Panc1 (cell line): ENCODE data around the gene NCOA4.

Experiments used
- POLR2AphosphoS5 ChIP-seq: IDR thresholded peaks from 2 replicates; pipeline ENCODE4 v1.6.1; 2012; ENCODE audit warnings: mild to moderate bottlenecking, low read depth, low read length, moderate library complexity
- TF ChIP-seq, protein P1 (sequence below): fragments of 450-650 bp; IDR thresholded peaks from 2 replicates; pipeline ENCODE4 v1.5.1; 2017; ENCODE audit warnings: mild to moderate bottlenecking

DNA sequence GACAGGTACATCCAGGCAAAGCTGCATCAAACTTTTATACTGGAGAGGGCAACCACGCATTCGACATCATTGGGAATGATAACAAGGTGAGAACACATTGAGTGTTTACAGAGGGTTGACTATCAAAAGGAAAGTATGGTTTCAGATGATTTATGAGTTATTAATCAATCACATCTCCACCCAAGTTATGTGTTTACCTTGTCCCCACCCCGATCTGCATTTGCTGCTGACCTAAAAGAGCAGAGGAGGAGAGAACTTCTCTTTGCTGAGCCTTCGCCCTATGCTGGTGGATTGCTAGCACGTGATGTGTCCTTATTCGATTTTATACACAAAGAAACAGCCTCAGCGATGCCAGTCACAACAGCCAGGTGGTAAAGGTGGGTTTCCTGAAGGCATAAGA lies 15.8 kb upstream of the NCOA4 start, which contains the start of gene MSMB:
- TF ChIP-seq, protein P1, sequence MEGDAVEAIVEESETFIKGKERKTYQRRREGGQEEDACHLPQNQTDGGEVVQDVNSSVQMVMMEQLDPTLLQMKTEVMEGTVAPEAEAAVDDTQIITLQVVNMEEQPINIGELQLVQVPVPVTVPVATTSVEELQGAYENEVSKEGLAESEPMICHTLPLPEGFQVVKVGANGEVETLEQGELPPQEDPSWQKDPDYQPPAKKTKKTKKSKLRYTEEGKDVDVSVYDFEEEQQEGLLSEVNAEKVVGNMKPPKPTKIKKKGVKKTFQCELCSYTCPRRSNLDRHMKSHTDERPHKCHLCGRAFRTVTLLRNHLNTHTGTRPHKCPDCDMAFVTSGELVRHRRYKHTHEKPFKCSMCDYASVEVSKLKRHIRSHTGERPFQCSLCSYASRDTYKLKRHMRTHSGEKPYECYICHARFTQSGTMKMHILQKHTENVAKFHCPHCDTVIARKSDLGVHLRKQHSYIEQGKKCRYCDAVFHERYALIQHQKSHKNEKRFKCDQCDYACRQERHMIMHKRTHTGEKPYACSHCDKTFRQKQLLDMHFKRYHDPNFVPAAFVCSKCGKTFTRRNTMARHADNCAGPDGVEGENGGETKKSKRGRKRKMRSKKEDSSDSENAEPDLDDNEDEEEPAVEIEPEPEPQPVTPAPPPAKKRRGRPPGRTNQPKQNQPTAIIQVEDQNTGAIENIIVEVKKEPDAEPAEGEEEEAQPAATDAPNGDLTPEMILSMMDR = no peak
- TF ChIP-seq POLR2AphosphoS5 = no peak
